ENCODE results near the gene OLFML2B.

DNA sequence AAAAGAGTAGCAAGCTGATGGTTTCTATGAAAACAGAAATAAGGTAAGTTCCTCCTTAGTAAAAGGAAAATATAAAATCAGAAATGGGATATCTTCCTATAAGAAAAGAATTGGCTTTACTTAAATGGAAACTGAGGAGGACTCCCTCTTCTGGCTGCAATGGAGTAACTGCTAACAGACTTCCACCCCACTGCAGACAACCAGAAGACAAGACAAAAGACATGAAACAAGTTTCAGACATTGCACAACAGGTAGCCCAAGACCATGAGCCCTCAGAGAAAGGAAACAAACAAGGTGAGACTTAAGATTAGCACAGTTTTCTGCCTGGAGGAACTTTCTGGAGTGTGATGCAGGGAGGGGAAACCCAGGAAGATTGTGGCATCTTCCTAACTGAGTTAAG, 17.0 kb upstream of the OLFML2B start:
- TF ChIP-seq CTCF (IDR thresholded peaks at IDR 0.05) = peak; percentile 28
- no peak for TF ChIP-seq POLR2A (IDR thresholded peaks at IDR 0.05; ENCODE audit: low read length)
- no peak for TF ChIP-seq JUN (IDR thresholded peaks at IDR 0.05)
- TF ChIP-seq MYC (IDR thresholded peaks at IDR 0.05; ENCODE audit: borderline replicate concordance, low read length) = no peak
- TF ChIP-seq KDM1A (IDR thresholded peaks at IDR 0.05; ENCODE audit: low read depth) = no peak
- TF ChIP-seq CHD4 (IDR thresholded peaks at IDR 0.05; ENCODE audit: borderline replicate concordance) = no peak
- TF ChIP-seq, protein P1, sequence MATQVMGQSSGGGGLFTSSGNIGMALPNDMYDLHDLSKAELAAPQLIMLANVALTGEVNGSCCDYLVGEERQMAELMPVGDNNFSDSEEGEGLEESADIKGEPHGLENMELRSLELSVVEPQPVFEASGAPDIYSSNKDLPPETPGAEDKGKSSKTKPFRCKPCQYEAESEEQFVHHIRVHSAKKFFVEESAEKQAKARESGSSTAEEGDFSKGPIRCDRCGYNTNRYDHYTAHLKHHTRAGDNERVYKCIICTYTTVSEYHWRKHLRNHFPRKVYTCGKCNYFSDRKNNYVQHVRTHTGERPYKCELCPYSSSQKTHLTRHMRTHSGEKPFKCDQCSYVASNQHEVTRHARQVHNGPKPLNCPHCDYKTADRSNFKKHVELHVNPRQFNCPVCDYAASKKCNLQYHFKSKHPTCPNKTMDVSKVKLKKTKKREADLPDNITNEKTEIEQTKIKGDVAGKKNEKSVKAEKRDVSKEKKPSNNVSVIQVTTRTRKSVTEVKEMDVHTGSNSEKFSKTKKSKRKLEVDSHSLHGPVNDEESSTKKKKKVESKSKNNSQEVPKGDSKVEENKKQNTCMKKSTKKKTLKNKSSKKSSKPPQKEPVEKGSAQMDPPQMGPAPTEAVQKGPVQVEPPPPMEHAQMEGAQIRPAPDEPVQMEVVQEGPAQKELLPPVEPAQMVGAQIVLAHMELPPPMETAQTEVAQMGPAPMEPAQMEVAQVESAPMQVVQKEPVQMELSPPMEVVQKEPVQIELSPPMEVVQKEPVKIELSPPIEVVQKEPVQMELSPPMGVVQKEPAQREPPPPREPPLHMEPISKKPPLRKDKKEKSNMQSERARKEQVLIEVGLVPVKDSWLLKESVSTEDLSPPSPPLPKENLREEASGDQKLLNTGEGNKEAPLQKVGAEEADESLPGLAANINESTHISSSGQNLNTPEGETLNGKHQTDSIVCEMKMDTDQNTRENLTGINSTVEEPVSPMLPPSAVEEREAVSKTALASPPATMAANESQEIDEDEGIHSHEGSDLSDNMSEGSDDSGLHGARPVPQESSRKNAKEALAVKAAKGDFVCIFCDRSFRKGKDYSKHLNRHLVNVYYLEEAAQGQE (IDR thresholded peaks at IDR 0.05) = no peak
- no peak for TF ChIP-seq RFX5 (IDR thresholded peaks at IDR 0.05)
- peak in 1 of 2 experiments; percentile 47; a peak in 2 of 4 replicates for TF ChIP-seq CEBPB (IDR thresholded peaks at IDR 0.05)
- TF ChIP-seq CBX2 (IDR thresholded peaks at IDR 0.05; ENCODE audit: borderline replicate concordance, low read depth) = no peak
- TF ChIP-seq POLR2AphosphoS2 (conservative IDR thresholded peaks at IDR 0.05; ENCODE audit: low read length) = no peak
- no peak for TF ChIP-seq BHLHE40 (IDR thresholded peaks at IDR 0.05; ENCODE audit: low read depth, low read length)
- TF ChIP-seq, protein P2, sequence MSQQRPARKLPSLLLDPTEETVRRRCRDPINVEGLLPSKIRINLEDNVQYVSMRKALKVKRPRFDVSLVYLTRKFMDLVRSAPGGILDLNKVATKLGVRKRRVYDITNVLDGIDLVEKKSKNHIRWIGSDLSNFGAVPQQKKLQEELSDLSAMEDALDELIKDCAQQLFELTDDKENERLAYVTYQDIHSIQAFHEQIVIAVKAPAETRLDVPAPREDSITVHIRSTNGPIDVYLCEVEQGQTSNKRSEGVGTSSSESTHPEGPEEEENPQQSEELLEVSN (IDR thresholded peaks at IDR 0.05; ENCODE audit: borderline replicate concordance, low read depth) = no peak
- no peak for TF ChIP-seq EP300 (IDR thresholded peaks at IDR 0.05)
